A549 (cell line): ENCODE data around the gene TJP2.

ENCODE experiments used
- CEBPB ChIP-seq, 2 experiments: fragments of >200 bp in 1 of 2; sonication (Bioruptor Twin) in 1 of 2; formaldehyde crosslinking in 1 of 2; IDR thresholded peaks; 2 replicates each; pipeline ENCODE4 v1.6.1; 2012 to 2016
- EP300 ChIP-seq, 2 experiments: fragments of >200 bp; sonication (Bioruptor Twin); formaldehyde crosslinking; IDR thresholded peaks; 2 replicates in 1 of 2; 3 replicates in 1 of 2; pipeline ENCODE4 v1.6.1; 2016 to 2017
- MAFK ChIP-seq: fragments of 450-650 bp; IDR thresholded peaks from 2 replicates; pipeline ENCODE4 v1.6.1; 2014; ENCODE audit not compliant: partially characterized antibody
- POLR2A ChIP-seq: IDR thresholded peaks from 2 replicates; pipeline ENCODE4 v1.6.1; 2012; ENCODE audit warnings: mild to moderate bottlenecking, low read length
- RCOR1 ChIP-seq: fragments of 150-350 bp; IDR thresholded peaks from 2 replicates; pipeline ENCODE4 v1.6.1; 2014; ENCODE audit warnings: antibody characterized with exemption, low read length, low read depth
- RFX5 ChIP-seq: fragments of 450-650 bp; IDR thresholded peaks from 2 replicates; pipeline ENCODE4 v1.7.1; 2014; ENCODE audit warnings: antibody characterized with exemption, mild to moderate bottlenecking, moderate library complexity
- ZNF302 ChIP-seq: fragments of 250-450 bp; sonication (Bioruptor Pico); IDR thresholded peaks from 2 replicates; pipeline ENCODE4 v1.9.0; 2021; ENCODE audit warnings: inconsistent platforms, mild to moderate bottlenecking, moderate library complexity
- TF ChIP-seq, protein P1 (sequence below): fragments of >200 bp; sonication (Bioruptor Twin); formaldehyde crosslinking; IDR thresholded peaks from 3 replicates; pipeline ENCODE4 v1.5.1; 2016
- TF ChIP-seq, protein P2 (sequence below): IDR thresholded peaks from 2 replicates; pipeline ENCODE4 v1.6.1; 2012
- TF ChIP-seq, protein P3 (sequence below): fragments of 200-600 bp; sonication (generic); IDR thresholded peaks from 2 replicates; pipeline ENCODE4 v1.6.1; 2016; ENCODE audit warnings: antibody characterized with exemption, mild to moderate bottlenecking, moderate library complexity
- TF ChIP-seq, protein P4 (sequence below): fragments of 250-450 bp; sonication (Bioruptor Pico); IDR thresholded peaks from 2 replicates; pipeline ENCODE4 v1.5.0; 2021; ENCODE audit warnings: mild to moderate bottlenecking, moderate library complexity, borderline replicate concordance
- TF ChIP-seq, protein P5 (sequence below): IDR thresholded peaks from 2 replicates; pipeline ENCODE4 v1.6.1; 2012; ENCODE audit warnings: low read depth, borderline replicate concordance

DNA sequence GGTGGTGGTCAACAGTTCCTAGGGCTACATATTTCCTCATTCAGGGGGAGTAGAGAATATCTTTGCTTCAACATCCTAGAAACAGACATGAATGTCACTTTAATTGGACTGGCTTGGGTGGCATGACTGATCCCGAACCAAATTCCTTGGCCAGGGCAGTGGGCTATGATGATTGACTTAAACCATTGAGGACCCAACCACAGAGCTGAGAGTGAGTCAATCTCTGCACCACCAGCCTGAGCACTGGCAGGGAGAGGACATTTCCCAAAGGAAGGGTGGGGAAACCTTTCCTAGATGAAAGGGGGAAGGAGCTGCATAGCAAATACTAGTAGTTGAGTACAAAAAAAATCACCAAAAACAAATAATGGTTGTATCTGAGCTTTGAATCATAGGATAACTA lies 98.1 kb downstream of the TJP2 start:
- TF ChIP-seq, protein P1, sequence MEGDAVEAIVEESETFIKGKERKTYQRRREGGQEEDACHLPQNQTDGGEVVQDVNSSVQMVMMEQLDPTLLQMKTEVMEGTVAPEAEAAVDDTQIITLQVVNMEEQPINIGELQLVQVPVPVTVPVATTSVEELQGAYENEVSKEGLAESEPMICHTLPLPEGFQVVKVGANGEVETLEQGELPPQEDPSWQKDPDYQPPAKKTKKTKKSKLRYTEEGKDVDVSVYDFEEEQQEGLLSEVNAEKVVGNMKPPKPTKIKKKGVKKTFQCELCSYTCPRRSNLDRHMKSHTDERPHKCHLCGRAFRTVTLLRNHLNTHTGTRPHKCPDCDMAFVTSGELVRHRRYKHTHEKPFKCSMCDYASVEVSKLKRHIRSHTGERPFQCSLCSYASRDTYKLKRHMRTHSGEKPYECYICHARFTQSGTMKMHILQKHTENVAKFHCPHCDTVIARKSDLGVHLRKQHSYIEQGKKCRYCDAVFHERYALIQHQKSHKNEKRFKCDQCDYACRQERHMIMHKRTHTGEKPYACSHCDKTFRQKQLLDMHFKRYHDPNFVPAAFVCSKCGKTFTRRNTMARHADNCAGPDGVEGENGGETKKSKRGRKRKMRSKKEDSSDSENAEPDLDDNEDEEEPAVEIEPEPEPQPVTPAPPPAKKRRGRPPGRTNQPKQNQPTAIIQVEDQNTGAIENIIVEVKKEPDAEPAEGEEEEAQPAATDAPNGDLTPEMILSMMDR = no peak
- TF ChIP-seq, protein P2, sequence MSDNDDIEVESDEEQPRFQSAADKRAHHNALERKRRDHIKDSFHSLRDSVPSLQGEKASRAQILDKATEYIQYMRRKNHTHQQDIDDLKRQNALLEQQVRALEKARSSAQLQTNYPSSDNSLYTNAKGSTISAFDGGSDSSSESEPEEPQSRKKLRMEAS = no peak
- TF ChIP-seq MAFK (no peak), ZNF302 (no peak), POLR2A (no peak), RCOR1 (no peak), EP300 (IDR thresholded peaks at IDR 0.05) (no peak), RFX5 (no peak), CEBPB (IDR thresholded peaks at IDR 0.05) (no peak)
- TF ChIP-seq, protein P3, sequence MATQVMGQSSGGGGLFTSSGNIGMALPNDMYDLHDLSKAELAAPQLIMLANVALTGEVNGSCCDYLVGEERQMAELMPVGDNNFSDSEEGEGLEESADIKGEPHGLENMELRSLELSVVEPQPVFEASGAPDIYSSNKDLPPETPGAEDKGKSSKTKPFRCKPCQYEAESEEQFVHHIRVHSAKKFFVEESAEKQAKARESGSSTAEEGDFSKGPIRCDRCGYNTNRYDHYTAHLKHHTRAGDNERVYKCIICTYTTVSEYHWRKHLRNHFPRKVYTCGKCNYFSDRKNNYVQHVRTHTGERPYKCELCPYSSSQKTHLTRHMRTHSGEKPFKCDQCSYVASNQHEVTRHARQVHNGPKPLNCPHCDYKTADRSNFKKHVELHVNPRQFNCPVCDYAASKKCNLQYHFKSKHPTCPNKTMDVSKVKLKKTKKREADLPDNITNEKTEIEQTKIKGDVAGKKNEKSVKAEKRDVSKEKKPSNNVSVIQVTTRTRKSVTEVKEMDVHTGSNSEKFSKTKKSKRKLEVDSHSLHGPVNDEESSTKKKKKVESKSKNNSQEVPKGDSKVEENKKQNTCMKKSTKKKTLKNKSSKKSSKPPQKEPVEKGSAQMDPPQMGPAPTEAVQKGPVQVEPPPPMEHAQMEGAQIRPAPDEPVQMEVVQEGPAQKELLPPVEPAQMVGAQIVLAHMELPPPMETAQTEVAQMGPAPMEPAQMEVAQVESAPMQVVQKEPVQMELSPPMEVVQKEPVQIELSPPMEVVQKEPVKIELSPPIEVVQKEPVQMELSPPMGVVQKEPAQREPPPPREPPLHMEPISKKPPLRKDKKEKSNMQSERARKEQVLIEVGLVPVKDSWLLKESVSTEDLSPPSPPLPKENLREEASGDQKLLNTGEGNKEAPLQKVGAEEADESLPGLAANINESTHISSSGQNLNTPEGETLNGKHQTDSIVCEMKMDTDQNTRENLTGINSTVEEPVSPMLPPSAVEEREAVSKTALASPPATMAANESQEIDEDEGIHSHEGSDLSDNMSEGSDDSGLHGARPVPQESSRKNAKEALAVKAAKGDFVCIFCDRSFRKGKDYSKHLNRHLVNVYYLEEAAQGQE = no peak
- TF ChIP-seq, protein P4, sequence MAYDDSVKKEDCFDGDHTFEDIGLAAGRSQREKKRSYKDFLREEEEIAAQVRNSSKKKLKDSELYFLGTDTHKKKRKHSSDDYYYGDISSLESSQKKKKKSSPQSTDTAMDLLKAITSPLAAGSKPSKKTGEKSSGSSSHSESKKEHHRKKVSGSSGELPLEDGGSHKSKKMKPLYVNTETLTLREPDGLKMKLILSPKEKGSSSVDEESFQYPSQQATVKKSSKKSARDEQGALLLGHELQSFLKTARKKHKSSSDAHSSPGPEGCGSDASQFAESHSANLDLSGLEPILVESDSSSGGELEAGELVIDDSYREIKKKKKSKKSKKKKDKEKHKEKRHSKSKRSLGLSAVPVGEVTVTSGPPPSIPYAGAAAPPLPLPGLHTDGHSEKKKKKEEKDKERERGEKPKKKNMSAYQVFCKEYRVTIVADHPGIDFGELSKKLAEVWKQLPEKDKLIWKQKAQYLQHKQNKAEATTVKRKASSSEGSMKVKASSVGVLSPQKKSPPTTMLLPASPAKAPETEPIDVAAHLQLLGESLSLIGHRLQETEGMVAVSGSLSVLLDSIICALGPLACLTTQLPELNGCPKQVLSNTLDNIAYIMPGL = no peak
- TF ChIP-seq, protein P5, sequence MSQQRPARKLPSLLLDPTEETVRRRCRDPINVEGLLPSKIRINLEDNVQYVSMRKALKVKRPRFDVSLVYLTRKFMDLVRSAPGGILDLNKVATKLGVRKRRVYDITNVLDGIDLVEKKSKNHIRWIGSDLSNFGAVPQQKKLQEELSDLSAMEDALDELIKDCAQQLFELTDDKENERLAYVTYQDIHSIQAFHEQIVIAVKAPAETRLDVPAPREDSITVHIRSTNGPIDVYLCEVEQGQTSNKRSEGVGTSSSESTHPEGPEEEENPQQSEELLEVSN = no peak
